Inferior parietal cortex (tissue), 1 donor: ENCODE data around the gene TPST1.

Experiments
- DNase-seq: peaks from one replicate; pipeline ENCODE4 v3.0.0-alpha.2; 2016; ENCODE audit errors: extremely low spot score

The TPST1 gene

DNA sequence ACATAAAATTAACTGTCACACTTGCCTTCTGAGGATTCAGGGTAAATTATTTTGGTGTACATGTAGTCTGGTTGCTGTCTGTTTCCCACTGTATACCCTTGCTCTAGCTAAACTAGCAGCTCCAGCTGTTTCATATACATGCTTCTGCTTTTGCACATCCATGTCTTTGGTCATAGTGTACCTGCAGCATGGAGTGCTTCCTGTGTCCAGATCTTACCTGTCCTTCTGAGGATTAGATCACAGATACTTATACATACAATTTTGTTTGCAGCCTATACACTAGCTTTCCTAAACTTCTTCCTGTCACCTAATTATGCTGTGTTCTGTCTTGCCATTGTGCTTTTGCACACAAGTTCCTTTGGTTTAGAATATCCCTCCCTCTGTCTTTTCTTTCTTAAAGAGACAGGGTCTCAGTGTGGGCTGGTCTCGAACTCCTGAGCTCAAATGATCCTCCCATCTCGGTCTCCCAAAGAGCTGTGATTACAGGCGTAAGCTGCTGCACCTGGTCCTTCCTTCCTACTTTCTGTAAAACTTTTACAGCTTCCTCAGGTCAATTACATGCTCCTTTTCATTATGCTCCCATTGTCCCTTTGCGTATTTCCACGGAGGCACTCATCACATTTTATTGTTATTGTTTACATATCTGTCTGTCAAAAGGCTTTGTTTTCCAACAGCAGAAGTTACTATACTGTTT lies 33.8 kb downstream of the TPST1 start:
- DNase-seq: no peak

DNA sequence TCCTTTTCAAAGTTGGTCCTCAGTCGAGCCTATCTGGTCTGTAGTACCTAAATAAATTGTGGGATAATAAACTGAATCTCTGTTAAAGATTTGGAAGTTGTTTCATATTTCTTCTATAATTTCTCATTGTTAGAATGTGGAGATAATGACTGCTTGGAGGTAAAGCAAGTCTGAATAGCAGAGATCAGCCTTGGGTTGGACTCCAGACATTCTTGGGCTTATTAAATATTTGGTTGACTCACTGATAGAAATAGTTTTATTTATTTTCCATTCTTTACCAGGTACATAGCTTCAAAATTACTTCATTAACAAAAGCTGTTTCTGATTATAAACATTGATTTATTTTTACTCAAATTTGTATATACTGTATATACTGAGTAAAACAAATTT lies 34.3 kb downstream of the TPST1 start:
- DNase-seq: no peak

DNA sequence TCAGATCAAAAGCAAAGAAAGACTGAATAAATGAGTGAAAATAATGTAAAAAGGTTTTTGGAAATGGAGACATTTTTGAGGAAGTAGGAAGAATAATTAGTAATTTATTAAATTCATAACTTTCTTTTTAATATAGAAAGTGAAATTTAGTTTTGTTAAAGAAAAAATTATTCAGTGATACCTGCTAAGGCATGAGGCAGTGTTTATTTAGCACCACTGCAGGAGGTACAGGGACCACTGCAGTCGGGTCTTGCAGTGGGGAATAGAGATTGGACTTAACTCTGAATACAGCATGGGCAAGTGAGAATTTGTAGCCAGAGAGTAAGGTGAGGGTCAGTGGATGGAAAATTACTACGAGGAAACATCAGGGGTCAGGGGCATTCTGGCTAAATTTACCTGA lies 39.9 kb downstream of the TPST1 start:
- DNase-seq: no peak

DNA sequence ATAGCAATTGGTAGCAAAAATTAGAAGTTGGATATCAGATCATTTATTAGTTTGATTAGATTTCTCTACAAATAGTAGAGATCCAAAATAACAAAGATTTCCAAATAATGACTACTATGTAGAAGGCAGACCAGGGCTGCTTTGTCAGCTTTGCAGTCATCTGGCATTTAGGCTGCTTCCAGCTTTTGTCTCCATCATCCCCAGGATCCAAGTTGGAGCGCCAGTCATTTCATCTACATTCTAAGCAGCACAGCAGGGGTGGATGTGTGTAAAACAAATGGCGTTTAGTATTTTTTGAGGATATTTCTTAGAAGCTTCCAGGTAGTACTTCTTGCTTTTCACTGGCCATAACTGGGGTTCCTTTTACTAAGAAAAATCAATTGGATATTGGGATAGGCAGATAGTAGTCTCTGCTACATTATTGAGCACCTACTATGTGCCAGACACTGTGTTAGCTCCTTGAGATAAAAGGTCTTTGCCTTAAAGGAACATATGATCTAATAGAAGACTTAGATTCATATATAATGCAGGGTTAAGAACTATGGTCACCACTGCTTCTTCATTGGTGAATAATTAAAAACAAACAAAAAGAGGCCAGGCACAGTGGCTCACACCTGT lies 41.5 kb downstream of the TPST1 start:
- DNase-seq: no peak

DNA sequence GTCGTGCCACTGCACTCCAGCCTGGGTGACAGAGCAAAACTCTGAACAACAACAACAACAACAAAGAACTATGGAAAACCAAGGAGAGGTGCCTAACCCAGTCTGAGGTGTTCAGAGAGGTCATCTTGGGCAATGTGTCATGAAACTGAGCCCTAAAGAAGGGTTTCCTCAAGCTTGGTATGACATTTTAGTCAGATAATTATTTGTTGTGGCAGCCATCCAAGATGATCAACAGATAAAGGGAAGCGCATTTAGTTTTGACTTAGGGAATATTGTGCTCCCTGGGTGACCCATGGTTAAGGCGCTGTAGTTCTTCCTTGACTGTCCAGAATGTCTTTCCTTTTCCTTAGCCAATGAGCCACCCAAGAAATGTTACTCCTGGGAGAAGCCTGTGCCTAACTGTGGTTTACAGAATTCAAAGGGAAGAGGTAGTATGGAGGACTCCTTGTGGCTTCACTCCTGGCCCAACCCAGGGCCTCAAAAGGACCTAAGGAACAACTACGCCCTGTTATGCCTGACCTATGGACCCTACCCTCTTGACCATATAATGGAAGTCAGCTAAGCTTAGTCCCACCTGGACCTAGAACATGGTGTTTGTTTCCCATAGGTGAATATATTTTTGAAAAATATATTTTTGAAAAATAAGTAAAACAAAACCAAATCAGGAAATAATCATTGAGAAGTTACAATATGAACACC lies 42.4 kb downstream of the TPST1 start:
- DNase-seq: no peak

DNA sequence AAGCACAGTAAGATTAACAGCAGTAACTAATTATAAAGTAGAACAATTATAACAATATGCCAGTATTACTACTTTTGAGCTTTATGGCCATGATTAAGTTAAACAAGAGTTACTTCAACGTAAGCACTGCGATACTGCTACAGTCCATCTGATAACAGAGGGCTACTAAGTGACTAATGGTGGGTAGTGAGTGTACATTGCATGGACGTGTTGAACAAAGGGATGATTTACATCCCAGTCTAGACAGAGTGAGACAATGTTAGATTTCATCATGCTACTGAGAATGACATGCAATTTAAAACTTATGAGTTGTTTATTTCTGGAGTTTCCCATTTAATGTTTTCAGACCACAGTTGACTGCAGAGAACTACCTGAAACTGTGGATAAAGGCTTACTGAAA lies 45.6 kb downstream of the TPST1 start:
- DNase-seq: no peak

DNA sequence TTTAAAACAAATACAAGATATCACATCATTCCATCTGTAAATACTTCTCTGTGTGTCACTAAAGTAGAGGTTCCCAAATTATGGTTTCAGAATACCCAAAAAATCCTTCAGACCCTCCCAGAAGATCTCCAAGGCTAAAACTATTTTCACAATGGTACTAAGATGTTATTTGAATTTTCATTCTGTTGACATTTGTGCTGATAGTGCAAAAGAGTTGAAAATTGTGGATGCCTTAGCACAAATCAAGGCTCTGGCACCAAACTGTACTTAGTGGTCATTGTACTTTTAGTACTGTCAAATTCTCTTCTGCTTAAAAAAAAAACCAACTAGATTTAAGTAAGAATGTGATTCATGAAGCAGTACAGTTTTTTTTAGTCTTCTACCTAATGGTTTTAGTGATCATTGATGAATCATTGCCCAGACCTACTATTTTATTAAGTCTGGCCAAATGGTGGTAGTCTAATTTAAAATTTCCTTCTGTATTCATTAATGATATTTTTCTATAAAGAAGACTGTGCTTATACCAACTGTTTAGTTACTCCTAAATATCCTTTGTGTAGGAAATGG lies 50.5 kb downstream of the TPST1 start:
- DNase-seq: no peak

DNA sequence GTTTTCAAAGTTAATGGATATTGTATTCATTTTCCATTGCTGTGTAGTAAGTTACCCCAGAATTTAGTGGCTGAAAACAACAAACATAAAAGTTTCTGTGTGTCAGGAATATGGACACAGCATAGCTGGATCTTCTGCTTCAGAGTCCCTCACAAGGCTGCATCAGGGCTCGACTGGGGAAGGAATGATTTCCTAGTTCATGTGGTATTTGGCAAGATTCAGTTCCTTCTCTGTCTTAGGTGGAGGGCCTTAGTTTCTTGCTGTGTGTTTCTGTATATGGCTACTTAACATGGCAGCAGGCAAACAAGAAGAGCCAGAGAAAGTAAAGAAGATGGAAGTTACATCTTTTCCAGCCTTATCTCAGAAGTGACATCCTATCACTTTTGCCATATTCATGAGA lies 51.1 kb downstream of the TPST1 start:
- no peak for DNase-seq

DNA sequence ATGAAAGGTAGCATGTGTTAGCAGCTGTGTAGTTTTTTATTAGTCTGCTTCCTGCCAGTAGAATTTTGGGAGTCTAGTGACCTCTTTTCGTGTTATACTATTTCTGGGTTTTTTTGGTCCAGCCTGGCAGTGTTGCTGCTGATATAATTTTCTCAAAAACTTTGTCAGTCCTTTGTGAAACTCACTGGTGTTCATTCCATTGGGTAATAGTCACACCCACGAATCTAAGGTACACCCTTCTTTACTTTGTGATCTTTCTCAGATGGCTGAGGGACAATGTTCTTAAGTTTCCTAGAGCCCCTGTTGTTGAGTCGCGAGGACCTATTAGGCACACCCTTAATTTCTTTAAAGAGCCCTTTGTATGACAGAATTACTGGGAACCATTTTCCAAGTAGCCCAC lies 52.3 kb downstream of the TPST1 start:
- no peak for DNase-seq

DNA sequence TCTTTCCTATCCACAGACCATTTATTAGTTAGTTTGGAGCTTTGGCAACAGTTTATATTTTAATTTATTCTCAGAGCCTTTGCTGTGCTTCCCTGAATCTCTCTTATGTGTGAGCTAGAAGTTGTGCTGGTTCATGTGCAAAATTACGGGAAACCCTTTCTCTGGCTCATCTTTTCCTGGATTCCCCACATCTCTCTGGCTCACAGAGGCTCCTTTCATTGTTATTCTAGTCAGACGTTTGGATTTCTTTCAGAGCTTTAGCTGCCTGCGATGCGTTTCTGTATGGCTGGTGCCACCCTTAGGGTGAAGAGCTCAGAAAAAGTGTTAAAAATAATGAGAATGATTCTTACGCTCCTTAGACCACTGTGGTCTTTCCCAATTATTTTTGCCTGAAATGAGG lies 53.3 kb downstream of the TPST1 start:
- DNase-seq: peak; percentile 43

DNA sequence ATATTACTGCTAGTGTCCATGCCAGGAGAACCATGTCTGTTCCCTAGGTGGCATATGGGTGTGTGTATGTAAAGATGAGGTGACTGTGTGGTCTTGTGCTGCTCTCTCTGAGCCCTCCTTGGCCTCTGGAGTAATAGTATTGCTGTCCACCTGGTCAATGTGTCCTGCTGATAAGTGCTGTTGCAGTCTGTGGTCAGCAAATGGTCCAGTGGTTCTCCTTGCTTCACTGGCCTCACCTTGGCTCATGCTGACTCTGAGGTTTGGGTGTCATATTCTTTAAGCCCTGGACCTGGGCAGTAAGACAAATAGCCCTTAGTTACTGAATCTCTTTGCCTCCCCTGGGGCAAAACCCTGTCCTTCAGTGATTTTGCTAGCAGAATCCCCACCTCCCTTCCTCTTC lies 56.8 kb downstream of the TPST1 start:
- no peak for DNase-seq

DNA sequence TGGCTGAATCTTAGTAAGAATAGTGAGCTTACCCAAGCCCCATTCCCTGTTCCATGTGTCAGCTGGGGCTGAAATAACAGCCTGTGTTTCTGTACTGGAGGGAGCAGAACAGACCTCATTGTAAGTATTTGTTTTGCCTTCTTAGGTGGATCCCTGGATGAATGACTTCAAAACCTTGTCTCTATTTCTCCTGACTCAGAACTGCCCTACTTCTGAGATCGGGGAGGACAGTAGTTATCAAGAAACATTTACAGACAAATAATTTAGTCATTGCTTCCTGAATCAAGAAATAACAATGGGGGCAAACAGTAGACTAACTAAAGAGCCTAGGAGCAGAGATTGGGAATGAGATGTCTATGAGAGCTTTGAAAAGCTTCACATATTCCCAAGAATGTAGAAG lies 58.8 kb downstream of the TPST1 start:
- DNase-seq: no peak

DNA sequence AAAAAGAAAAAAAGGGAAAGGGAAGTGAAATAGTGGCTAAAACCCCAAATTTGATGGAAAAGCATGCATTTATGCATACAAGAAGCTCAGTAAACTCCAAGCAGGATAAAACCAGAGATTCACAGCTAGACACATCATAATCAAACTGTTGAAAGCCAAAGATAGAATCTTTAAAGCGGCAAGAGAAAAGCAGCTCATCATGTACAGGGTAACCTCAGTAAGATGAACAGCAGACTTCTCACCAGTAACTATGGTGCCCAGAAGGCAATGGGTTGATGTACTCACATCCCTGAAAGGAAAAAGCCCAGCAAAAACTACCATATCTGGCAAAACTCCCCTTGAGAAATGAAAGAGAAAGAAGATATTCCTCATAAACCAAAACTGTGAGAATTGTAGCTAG lies 60.4 kb downstream of the TPST1 start:
- no peak for DNase-seq

DNA sequence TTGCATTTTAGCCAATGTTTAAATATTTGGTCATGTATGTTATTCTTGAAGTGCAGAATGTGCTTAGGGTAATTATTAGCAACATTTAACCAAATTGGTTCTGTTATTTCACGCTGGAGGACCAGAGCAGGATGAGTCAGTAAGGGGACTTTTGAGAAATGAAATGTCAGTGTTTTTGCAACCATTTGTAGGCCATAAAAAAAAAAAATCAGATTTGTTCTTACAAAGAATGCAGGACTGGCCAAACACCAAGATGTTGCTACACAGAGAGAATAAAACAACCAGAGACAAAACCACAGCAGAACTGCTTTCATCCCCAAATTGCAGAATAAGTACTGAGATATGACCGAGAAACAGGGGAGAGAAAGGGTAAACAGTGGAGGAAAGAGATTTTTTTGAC lies 62.1 kb downstream of the TPST1 start:
- no peak for DNase-seq

DNA sequence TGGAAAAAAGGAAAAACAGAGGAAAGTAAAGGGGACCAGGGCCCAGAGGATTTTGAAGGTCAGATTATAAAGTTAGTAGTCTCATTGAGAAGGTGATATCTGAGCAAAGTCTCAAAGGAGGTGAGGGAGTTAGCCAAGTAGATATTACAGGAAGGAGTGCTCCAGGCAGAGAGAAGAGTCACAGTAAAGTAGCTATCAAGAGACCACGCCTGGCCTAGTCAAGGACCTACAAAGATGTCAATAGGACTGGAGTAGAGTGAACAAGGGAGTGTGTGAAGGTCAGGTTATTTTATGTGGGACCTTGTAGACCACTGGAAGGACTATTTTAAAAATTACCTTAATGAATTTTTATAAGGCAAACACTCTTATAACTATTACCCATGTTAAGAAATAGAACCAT lies 64.8 kb downstream of the TPST1 start:
- no peak for DNase-seq

DNA sequence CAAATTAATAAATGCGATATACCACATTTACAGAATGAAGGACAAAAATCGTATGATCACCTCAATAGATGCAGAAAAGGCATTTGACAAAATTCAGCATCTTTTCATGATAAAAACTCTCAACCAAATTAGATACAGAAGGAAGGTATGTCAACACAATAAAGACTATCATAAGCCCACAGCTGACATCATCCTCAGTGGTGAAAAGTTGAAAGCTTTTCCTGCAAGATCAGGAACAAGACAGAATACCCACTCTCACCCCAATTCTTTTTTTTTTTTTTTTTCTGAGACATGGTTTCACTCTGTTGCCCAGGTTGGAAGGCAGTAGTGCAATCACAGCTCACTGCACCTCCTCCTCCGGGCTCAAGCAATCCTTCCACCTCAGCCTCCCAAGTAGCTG lies 67.2 kb downstream of the TPST1 start:
- no peak for DNase-seq

DNA sequence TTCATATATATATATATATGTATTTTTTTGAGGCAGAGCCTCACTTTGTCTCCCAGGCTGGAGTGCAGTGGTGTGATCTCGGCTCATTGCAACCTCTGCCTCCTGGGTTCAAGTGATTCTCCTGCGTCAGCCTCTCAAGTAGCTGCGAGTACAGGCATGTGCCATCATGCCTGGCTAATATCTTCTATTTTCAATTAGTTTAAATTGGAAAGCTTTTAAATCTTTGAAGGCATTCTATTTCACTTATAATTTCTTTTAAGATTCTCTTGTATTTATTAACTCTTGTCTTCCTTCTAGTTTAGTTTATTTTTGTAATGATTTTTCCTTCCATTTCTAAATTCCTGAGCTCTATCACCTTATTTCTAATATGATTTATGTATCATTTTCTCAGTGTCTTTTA lies 71.2 kb downstream of the TPST1 start:
- DNase-seq: no peak

DNA sequence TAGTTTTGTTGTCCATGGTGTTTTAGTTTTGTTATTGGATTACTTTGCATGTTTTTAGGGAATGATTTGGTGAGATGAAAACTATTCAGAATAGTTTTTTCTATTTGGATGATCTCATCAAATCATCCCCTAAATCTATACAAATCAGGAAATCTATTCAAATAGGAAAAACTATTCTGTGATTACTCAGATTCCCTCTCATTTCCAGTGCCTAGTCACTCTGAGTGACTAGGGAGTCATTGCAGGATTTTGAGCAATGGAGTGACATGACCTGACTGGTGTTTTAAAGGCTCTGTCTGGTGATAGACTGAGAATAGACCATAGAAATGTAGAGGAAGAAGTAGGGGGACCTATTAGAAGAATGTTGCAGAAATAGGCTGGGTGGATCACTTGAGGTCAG lies 72.4 kb downstream of the TPST1 start:
- no peak for DNase-seq

DNA sequence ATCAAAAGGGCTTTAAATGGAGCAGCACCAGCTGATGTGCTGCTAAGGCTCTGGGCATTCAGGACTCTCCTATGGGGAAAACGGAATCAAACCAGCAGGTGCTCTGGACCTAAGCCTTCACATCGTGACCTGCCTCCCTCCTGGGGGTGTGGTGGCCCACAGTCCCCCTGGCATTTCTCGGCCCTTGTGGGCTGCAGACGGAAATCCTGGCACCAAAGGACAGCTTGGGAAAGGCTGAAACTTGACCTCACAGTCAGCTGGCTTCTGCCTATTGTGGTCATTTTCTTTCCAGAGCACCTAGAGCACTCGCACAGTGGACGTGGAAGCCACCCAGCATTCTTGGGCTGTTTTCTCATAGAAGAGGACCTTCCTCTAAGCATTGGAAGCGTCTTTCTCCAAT lies 74.8 kb downstream of the TPST1 start:
- DNase-seq: no peak

DNA sequence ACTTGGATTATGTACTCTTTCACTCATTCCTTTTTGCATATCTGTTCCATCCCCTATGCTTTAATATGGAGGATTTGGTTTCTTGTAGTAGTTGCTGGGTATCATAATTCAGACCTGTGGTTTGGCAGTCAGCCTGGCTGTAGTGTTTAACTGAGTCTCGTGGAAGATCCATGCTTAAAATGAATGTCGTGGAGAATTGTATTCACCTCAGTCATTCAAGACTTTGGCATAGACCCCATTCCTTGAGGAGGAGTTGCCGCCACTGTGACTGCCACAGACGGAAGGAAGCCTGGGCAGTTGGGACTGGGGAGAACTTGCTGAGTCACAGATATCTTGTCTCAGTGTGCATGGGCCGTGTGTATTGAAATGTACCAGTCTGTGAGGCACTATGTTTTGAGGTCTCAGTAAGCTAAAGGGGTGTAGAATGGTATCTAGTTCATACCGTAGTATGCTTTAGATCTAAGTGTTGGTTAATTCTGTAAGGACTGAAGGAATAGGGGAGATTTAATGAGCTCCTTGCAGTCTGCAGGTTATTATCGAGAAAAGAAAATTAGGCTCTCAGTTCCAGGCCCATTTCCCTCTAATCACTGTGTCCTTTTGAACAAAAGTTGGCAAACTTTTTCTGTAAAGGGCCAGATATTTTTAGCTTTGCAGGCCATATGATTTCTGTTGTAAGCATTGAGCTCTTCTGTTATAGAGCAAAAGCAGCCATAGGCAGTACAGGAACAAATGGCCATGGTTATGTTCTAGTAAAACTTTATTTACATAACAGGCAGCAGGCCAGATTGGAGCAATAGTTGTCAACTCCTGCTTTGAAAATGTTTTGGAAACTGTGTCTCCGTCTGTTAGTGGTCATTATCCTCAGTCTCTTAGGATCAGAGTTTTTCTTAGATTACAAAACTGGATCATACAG lies 76.8 kb downstream of the TPST1 start:
- DNase-seq: peak; percentile 50

DNA sequence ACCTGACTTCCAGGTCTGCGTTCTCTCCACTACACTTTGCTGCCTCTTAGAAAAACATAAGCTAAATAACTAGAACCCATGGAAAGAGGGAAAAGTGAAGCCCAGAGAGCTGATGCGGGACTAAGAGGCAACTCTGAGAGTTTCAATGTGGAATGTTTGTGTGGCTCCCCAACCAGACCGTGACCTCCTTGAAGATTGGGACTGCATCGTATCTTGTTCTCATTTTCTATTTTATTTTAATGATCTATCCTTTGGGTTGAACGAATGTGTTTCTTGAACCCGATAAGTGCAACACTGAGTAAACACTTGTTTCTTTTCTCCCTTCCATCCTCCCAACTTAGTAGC lies 77.4 kb downstream of the TPST1 start:
- no peak for DNase-seq
